ENCODE measurements around the gene TCEANC. TPM values are rescaled to one million over a fixed set of nuclear protein-coding genes. Genes with fewer than 3 reads are reported as not detected.
"Not testable (repeated sequence)": the region's sequence is repeated elsewhere in the genome, so short reads cannot be mapped to it uniquely, and the experiment has no call there.

The TCEANC gene
- total RNA-seq, 2 donors from 2014 or later: 1.8 to 3.6 TPM

GRCh38 chrX:13670197-13670596 is 17.3 kb downstream of the TCEANC start:
- Histone ChIP-seq H3K9me3 (ENCODE audit: control insufficient read depth, low read length) (no peaks in the 10 kb centered on the region), H3K27me3 (ENCODE audit: control insufficient read depth, insufficient read depth, low read length, poor library complexity, severe bottlenecking) (no peaks in the 10 kb centered on the region), H3K4me1 (ENCODE audit: control insufficient read depth, insufficient read depth, low read length) (no peaks in the 10 kb centered on the region), H3K9ac (ENCODE audit: extremely low read depth, low read length, poor library complexity, severe bottlenecking) (no peak overlapping the region), H3K4me3 (ENCODE audit: low read length) (no peak overlapping the region), H3K36me3 (ENCODE audit: control insufficient read depth, insufficient read depth, low read length) (no peaks in the 10 kb centered on the region), H3K27ac (ENCODE audit: low read depth, low read length) (no peak overlapping the region)
- Mint-ChIP-seq H3K4me3 (no peak overlapping the region), H3K9me3 (peaks cover 64% of the 10 kb centered on the region), H3K4me1 (no peaks in the 10 kb centered on the region), H3K27me3 (ENCODE audit: insufficient read depth) (no peaks in the 10 kb centered on the region), H3K36me3 (ENCODE audit: low read depth) (no peaks in the 10 kb centered on the region), H3K27ac (no peak overlapping the region)
- no peak for DNase-seq
- 86 to 100% methylated on average over 1 to 5 of the region's 5 CpGs for WGBS, 2 experiments (ENCODE audit: insufficient coverage in 1 of 2, insufficient read length in 1 of 2)
- no peak for TF ChIP-seq CTCF (conservative IDR thresholded peaks at IDR 0.05)

- Histone ChIP-seq H3K27ac (ENCODE audit: low read depth, low read length) (no peak overlapping the region), H3K9ac (ENCODE audit: extremely low read depth, low read length, poor library complexity, severe bottlenecking) (no peak overlapping the region), H3K27me3 (ENCODE audit: control insufficient read depth, insufficient read depth, low read length, poor library complexity, severe bottlenecking) (no peaks in the 10 kb centered on the region), H3K36me3 (ENCODE audit: control insufficient read depth, insufficient read depth, low read length) (no peaks in the 10 kb centered on the region), H3K9me3 (ENCODE audit: control insufficient read depth, low read length) (no peaks in the 10 kb centered on the region), H3K4me1 (ENCODE audit: control insufficient read depth, insufficient read depth, low read length) (no peaks in the 10 kb centered on the region), H3K4me3 (ENCODE audit: low read length) (no peak overlapping the region)
- Mint-ChIP-seq H3K4me1 (no peaks in the 10 kb centered on the region), H3K27me3 (ENCODE audit: insufficient read depth) (no peaks in the 10 kb centered on the region), H3K9me3 (peaks cover 59% of the 10 kb centered on the region), H3K36me3 (ENCODE audit: low read depth) (no peaks in the 10 kb centered on the region), H3K4me3 (no peak overlapping the region), H3K27ac (no peak overlapping the region)
- DNase-seq: no peak
- no peak for TF ChIP-seq CTCF (conservative IDR thresholded peaks at IDR 0.05)
Observed at GRCh38 chrX:13673016-13673415, 20.1 kb downstream of the TCEANC start.

GRCh38 chrX:13676885-13677284 is 23.9 kb downstream of the TCEANC start:
- Histone ChIP-seq H3K9ac (ENCODE audit: extremely low read depth, low read length, poor library complexity, severe bottlenecking) (no peak overlapping the region), H3K9me3 (ENCODE audit: control insufficient read depth, low read length) (no peaks in the 10 kb centered on the region), H3K4me1 (ENCODE audit: control insufficient read depth, insufficient read depth, low read length) (no peaks in the 10 kb centered on the region), H3K27ac (ENCODE audit: low read depth, low read length) (no peak overlapping the region), H3K27me3 (ENCODE audit: control insufficient read depth, insufficient read depth, low read length, poor library complexity, severe bottlenecking) (no peaks in the 10 kb centered on the region), H3K4me3 (ENCODE audit: low read length) (no peak overlapping the region), H3K36me3 (ENCODE audit: control insufficient read depth, insufficient read depth, low read length) (no peaks in the 10 kb centered on the region)
- no peak for DNase-seq
- Mint-ChIP-seq H3K4me1 (no peaks in the 10 kb centered on the region), H3K36me3 (ENCODE audit: low read depth) (no peaks in the 10 kb centered on the region), H3K9me3 (peaks cover 66% of the 10 kb centered on the region), H3K27me3 (ENCODE audit: insufficient read depth) (no peaks in the 10 kb centered on the region), H3K4me3 (no peak overlapping the region), H3K27ac (no peak overlapping the region)
- no peak for TF ChIP-seq CTCF (conservative IDR thresholded peaks at IDR 0.05)

- WGBS, 2 experiments (ENCODE audit: insufficient coverage in 1 of 2, insufficient read length in 1 of 2): 93% methylated on average over 3 of the region's 4 CpGs; no CpG with 5 or more reads in 1 of the 2 experiments
- not testable (repeated sequence) for DNase-seq; H3K27ac ChIP-seq (ENCODE audit: low read depth, low read length); H3K27me3 ChIP-seq (ENCODE audit: control insufficient read depth, insufficient read depth, low read length, poor library complexity, severe bottlenecking); H3K4me1 Mint-ChIP-seq; H3K36me3 Mint-ChIP-seq (ENCODE audit: low read depth); H3K4me3 Mint-ChIP-seq; H3K9me3 ChIP-seq (ENCODE audit: control insufficient read depth, low read length); H3K4me3 ChIP-seq (ENCODE audit: low read length); H3K36me3 ChIP-seq (ENCODE audit: control insufficient read depth, insufficient read depth, low read length); H3K9ac ChIP-seq (ENCODE audit: extremely low read depth, low read length, poor library complexity, severe bottlenecking); H3K4me1 ChIP-seq (ENCODE audit: control insufficient read depth, insufficient read depth, low read length); H3K27ac Mint-ChIP-seq; H3K27me3 Mint-ChIP-seq (ENCODE audit: insufficient read depth)
- H3K9me3 Mint-ChIP-seq: peaks cover 55% of the 10 kb centered on the region
Observed at GRCh38 chrX:13679700-13680099, 26.8 kb downstream of the TCEANC start.

All from endodermal cell (in vitro differentiated cells).